Neural cell (in vitro differentiated cells): ENCODE measurements around the gene SMPD3. TPM values are rescaled to one million over a fixed set of nuclear protein-coding genes. Genes with fewer than 3 reads are reported as not detected.

ENCODE experiments used
- H2AFZ ChIP-seq: fragments of 200-600, 300-800 bp; sonication (generic), shearing (Covaris generic); 2 replicates; pipeline ENCODE4 v1.6.0; 2014; ENCODE audit warnings: low read depth, mild to moderate bottlenecking, antibody characterized with exemption, low read length, moderate library complexity
- H3F3A ChIP-seq: fragments of 200-600 bp; shearing (Covaris generic); 2 replicates; pipeline ENCODE4 v1.6.1; 2016; ENCODE audit warnings: mild to moderate bottlenecking, moderate library complexity, mixed read lengths, antibody characterized with exemption, low read length; ENCODE audit not compliant: insufficient read depth, poor library complexity, severe bottlenecking
- H3K27ac ChIP-seq: fragments of 200-600, 300-800 bp; sonication (generic), shearing (Covaris generic); 2 replicates; pipeline ENCODE4 v1.5.1; 2014; ENCODE audit warnings: mild to moderate bottlenecking, low read length, moderate library complexity
- H3K27me3 ChIP-seq: fragments of 300-800, 200-600 bp; sonication (generic), shearing (Covaris generic); 2 replicates; pipeline ENCODE4 v1.6.0; 2014; ENCODE audit warnings: mild to moderate bottlenecking, low read depth, low read length, moderate library complexity; ENCODE audit not compliant: insufficient read depth
- H3K36me3 ChIP-seq: fragments of 300-800, 200-600 bp; sonication (generic), shearing (Covaris generic); 2 replicates; pipeline ENCODE4 v1.5.1; 2014; ENCODE audit warnings: mild to moderate bottlenecking, antibody characterized with exemption, low read length, moderate library complexity; ENCODE audit not compliant: insufficient read depth
- H3K4me2 ChIP-seq: fragments of 300-800, 200-600 bp; sonication (generic), shearing (Covaris generic); 2 replicates; pipeline ENCODE4 v1.6.0; 2014; ENCODE audit warnings: mild to moderate bottlenecking, low read length
- H3K4me3 ChIP-seq: fragments of 300-800, 200-600 bp; sonication (generic), shearing (Covaris generic); 2 replicates; pipeline ENCODE4 v1.5.1; 2014; ENCODE audit warnings: mild to moderate bottlenecking, low read length, moderate library complexity
- H3K79me2 ChIP-seq: fragments of 200-600 bp; shearing (Covaris generic); replicated peaks from 2 replicates; pipeline ENCODE4 v1.6.0; 2014; ENCODE audit warnings: mild to moderate bottlenecking, low read length, moderate library complexity; ENCODE audit not compliant: insufficient read depth
- H3K9ac ChIP-seq: fragments of 300-800, 200-600 bp; sonication (generic), shearing (Covaris generic); 2 replicates; pipeline ENCODE4 v1.6.1; 2016; ENCODE audit warnings: mild to moderate bottlenecking, low read length, mixed read lengths
- H3K9me2 ChIP-seq: fragments of 200-600 bp; shearing (Covaris generic); 2 replicates; pipeline ENCODE4 v1.6.1; 2016; ENCODE audit warnings: mild to moderate bottlenecking, low read length, mixed read lengths; ENCODE audit not compliant: insufficient read depth
- H3K9me3 ChIP-seq: fragments of 200-600, 300-800 bp; sonication (generic), shearing (Covaris generic); 2 replicates; pipeline ENCODE4 v1.6.1; 2016; ENCODE audit warnings: mild to moderate bottlenecking, mixed run types, low read length, moderate library complexity, mixed read lengths
- H4K20me1 ChIP-seq: fragments of 200-600 bp; shearing (Covaris generic); 2 replicates; pipeline ENCODE4 v1.6.1; 2016; ENCODE audit warnings: mild to moderate bottlenecking, mixed run types; ENCODE audit not compliant: insufficient read depth
- EP300 ChIP-seq: fragments of 450-650 bp; conservative IDR thresholded peaks from 2 replicates; pipeline ENCODE4 v1.6.1; 2014; ENCODE audit warnings: antibody characterized with exemption, mild to moderate bottlenecking, moderate library complexity; ENCODE audit not compliant: poor library complexity, severe bottlenecking
- EZH2 ChIP-seq: fragments of 200-600, 300-800 bp; shearing (Covaris generic), sonication (generic); IDR thresholded peaks from 2 replicates; pipeline ENCODE4 v1.6.1; 2014; ENCODE audit warnings: antibody characterized with exemption, low read length, borderline replicate concordance, mild to moderate bottlenecking; ENCODE audit not compliant: insufficient read depth, poor library complexity, severe bottlenecking
- MXI1 ChIP-seq: fragments of 450-650 bp; conservative IDR thresholded peaks from 2 replicates; pipeline ENCODE4 v1.6.1; 2014; ENCODE audit warnings: antibody characterized with exemption, mild to moderate bottlenecking; ENCODE audit not compliant: poor library complexity, severe bottlenecking
- POLR2AphosphoS5 ChIP-seq: IDR thresholded peaks from 2 replicates; pipeline ENCODE4 v1.6.1; 2012
- RAD21 ChIP-seq: fragments of 450-650 bp; conservative IDR thresholded peaks from 2 replicates; pipeline ENCODE4 v1.6.1; 2014; ENCODE audit warnings: antibody characterized with exemption, mild to moderate bottlenecking, moderate library complexity
- REST ChIP-seq: IDR thresholded peaks from 2 replicates; pipeline ENCODE4 v1.6.1; 2012; ENCODE audit warnings: borderline replicate concordance
- SMC3 ChIP-seq: fragments of 450-650 bp; conservative IDR thresholded peaks from 2 replicates; pipeline ENCODE4 v1.6.1; 2014; ENCODE audit warnings: antibody characterized with exemption, mild to moderate bottlenecking, moderate library complexity; ENCODE audit not compliant: poor library complexity
- TAF1 ChIP-seq: IDR thresholded peaks from 2 replicates; pipeline ENCODE4 v1.6.1; 2012; ENCODE audit warnings: low read depth
- polyA plus RNA-seq: library from polyadenylated mRNA; depleted of rRNA; stranded (reverse); fragments of >200 nt; gene quantifications from 2 replicates; pipeline ENCODE4 v1.2.3, GENCODE V29; 2014
- TF ChIP-seq, protein P1 (sequence below): fragments of 450-650 bp; IDR thresholded peaks from 2 replicates; pipeline ENCODE4 v1.5.1; 2014; ENCODE audit warnings: antibody characterized with exemption, mild to moderate bottlenecking, moderate library complexity; ENCODE audit not compliant: poor library complexity, severe bottlenecking

The SMPD3 gene
- polyA plus RNA-seq, 1 donor from 2014 or later: 42.7 TPM

DNA sequence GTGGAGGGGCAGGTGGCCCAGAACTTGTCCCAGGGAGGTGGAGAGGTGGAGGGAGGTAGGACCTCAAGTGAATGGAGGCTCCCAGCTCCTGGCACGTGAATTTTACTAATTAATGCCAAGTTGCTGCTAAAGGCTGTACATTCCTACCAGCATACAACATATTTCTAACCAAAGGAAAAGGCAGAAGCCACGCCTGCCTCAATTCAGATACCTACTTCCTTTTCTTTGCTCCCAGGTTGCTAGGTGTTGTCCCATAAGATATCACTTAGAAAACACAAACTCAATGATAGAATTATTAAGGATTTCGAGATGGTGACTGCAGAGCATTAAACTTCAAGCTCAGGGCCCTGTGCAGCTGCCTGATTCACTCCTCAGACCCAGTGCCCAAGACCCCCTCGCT is 20.5 kb upstream of the SMPD3 start:
- H3K4me3 ChIP-seq: no peak overlapping the region
- H3K36me3 ChIP-seq: no peaks in the 10 kb centered on the region
- no peak overlapping the region for H3K4me2 ChIP-seq
- H4K20me1 ChIP-seq: no peaks in the 10 kb centered on the region
- no peaks in the 10 kb centered on the region for H3K9me3 ChIP-seq
- TF ChIP-seq MXI1: no peak
- no peak for TF ChIP-seq TAF1
- TF ChIP-seq SMC3: no peak
- TF ChIP-seq EP300: no peak
- TF ChIP-seq REST: no peak
- no peak for TF ChIP-seq POLR2AphosphoS5
- TF ChIP-seq, protein P1, sequence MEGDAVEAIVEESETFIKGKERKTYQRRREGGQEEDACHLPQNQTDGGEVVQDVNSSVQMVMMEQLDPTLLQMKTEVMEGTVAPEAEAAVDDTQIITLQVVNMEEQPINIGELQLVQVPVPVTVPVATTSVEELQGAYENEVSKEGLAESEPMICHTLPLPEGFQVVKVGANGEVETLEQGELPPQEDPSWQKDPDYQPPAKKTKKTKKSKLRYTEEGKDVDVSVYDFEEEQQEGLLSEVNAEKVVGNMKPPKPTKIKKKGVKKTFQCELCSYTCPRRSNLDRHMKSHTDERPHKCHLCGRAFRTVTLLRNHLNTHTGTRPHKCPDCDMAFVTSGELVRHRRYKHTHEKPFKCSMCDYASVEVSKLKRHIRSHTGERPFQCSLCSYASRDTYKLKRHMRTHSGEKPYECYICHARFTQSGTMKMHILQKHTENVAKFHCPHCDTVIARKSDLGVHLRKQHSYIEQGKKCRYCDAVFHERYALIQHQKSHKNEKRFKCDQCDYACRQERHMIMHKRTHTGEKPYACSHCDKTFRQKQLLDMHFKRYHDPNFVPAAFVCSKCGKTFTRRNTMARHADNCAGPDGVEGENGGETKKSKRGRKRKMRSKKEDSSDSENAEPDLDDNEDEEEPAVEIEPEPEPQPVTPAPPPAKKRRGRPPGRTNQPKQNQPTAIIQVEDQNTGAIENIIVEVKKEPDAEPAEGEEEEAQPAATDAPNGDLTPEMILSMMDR: no peak
- TF ChIP-seq RAD21: no peak
- TF ChIP-seq EZH2: no peak
- H3K79me2 ChIP-seq: no peaks in the 10 kb centered on the region
- no peaks in the 10 kb centered on the region for H3K9me2 ChIP-seq
- no peak overlapping the region for H3K9ac ChIP-seq
- H2AFZ ChIP-seq: no peak overlapping the region
- H3K27ac ChIP-seq: no peak overlapping the region
- H3K27me3 ChIP-seq: no peaks in the 10 kb centered on the region
- H3F3A ChIP-seq: no peaks in the 10 kb centered on the region

GRCh38 chr16:68466174-68466573 is 17.9 kb upstream of the SMPD3 start:
- no peak overlapping the region for H3K9ac ChIP-seq
- H4K20me1 ChIP-seq: no peaks in the 10 kb centered on the region
- H3K36me3 ChIP-seq: no peaks in the 10 kb centered on the region
- no peaks in the 10 kb centered on the region for H3K27me3 ChIP-seq
- TF ChIP-seq, protein P1: no peak
- TF ChIP-seq EZH2 (no peak), EP300 (no peak)
- H3K4me2 ChIP-seq: no peak overlapping the region
- no peak overlapping the region for H3K27ac ChIP-seq
- H3K4me3 ChIP-seq: no peak overlapping the region
- H3K9me3 ChIP-seq: no peaks in the 10 kb centered on the region
- no peaks in the 10 kb centered on the region for H3F3A ChIP-seq
- H3K9me2 ChIP-seq: no peaks in the 10 kb centered on the region
- no peak overlapping the region for H2AFZ ChIP-seq
- no peaks in the 10 kb centered on the region for H3K79me2 ChIP-seq
